ENCODE results near the gene COX5B. TPM values are rescaled to one million over a fixed set of nuclear protein-coding genes. Genes with fewer than 3 reads are reported as not detected.

COX5B gene
- total and polyA plus RNA-seq, 10 of the 15 experiments (the other 5 are each of a cell fraction or from before 2014, with no cell fraction given): 69.5 to 518 (median 363) TPM

DNA sequence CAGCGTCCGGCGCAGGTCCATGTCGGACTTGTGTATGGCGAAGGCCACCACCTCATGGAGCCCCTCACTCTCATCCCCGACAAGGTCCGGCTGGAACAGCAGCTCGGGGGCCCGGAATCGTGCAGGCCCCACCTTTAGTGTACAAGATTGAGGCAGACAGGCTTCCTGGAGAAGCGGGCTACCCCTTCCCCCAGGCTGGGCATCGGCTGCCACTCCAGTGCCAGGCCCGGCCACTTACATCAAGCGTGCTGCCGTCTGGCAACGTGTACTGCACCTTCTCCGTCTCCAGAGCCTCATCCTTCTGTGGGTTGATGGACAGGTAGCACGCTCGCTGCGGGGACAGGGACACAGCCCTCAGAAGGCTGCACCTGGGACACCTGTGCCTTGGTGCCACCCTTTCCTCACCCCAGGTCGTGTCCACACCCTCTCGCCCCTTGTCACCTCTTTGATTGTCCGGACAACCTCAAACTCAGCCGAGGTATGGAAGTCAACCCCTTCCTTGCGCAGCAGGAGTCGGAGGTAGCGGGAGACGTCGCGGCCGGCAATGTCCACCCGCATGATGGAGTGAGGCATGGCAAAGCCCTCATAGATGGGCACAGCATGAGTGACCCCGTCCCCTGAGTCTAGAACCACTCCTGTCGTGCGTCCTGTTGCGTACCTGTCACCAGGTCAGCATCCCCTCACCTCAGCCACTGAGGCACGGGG lies 12.3 kb downstream of the COX5B start:
- H3K4me3 ChIP-seq: no peak overlapping the region
- no peak overlapping the region for H2AFZ ChIP-seq (ENCODE audit: control insufficient read depth, low read depth, low read length)
- H3K9me3 ChIP-seq (replicated peaks; ENCODE audit: control insufficient read depth, insufficient read depth, low read length): no peaks in the 10 kb centered on the region; the same call in 2 of the 3 replicates
- no peak for TF ChIP-seq IRF4 (IDR thresholded peaks at IDR 0.05; ENCODE audit: low read depth, low read length)
- no peak for TF ChIP-seq ZNF217 (IDR thresholded peaks at IDR 0.05)
- no peak for TF ChIP-seq WRNIP1 (IDR thresholded peaks at IDR 0.05; ENCODE audit: borderline replicate concordance, low read depth, low read length)
- TF ChIP-seq, protein P1, sequence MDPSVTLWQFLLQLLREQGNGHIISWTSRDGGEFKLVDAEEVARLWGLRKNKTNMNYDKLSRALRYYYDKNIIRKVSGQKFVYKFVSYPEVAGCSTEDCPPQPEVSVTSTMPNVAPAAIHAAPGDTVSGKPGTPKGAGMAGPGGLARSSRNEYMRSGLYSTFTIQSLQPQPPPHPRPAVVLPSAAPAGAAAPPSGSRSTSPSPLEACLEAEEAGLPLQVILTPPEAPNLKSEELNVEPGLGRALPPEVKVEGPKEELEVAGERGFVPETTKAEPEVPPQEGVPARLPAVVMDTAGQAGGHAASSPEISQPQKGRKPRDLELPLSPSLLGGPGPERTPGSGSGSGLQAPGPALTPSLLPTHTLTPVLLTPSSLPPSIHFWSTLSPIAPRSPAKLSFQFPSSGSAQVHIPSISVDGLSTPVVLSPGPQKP (IDR thresholded peaks at IDR 0.05; ENCODE audit: low read depth, low read length): no peak
- no peak for TF ChIP-seq NFYA (IDR thresholded peaks at IDR 0.05; ENCODE audit: borderline replicate concordance, low read depth, low read length)
- no peak for TF ChIP-seq POLR2AphosphoS5 (IDR thresholded peaks at IDR 0.05; ENCODE audit: low read length)
- TF ChIP-seq CHD2 (IDR thresholded peaks at IDR 0.05; ENCODE audit: borderline replicate concordance, low read depth, low read length): no peak
- TF ChIP-seq NR2F1 (conservative IDR thresholded peaks at IDR 0.05): no peak
- TF ChIP-seq ETV6 (conservative IDR thresholded peaks at IDR 0.05 in 1 of 2, IDR thresholded peaks at IDR 0.05 in 1 of 2; ENCODE audit: borderline replicate concordance in 1 of 2, low read depth in 1 of 2): no peak
- TF ChIP-seq POLR2A (IDR thresholded peaks at IDR 0.05; ENCODE audit: low read depth, low read length): peak; percentile 43
- 0 out of 2 replicates have a peak, but pooled peaks have one; percentile 8 for TF ChIP-seq POLR2AphosphoS2 (IDR thresholded peaks at IDR 0.05; ENCODE audit: low read depth, low read length)
- no peak for TF ChIP-seq ZSCAN29 (IDR thresholded peaks at IDR 0.05)
- TF ChIP-seq ZNF384 (IDR thresholded peaks at IDR 0.05; ENCODE audit: borderline replicate concordance, low read depth, low read length): no peak
- TF ChIP-seq RAD21 (IDR thresholded peaks at IDR 0.05; ENCODE audit: insufficient read depth, low read depth, low read length): no peak
- H4K20me1 ChIP-seq (ENCODE audit: control insufficient read depth, insufficient read depth): peaks cover 2% of the 10 kb centered on the region; the same call in 1 of the 2 replicates
- no peaks in the 10 kb centered on the region for H3K27me3 ChIP-seq (replicated peaks in 1 of 2; ENCODE audit: control insufficient read depth in 2 of 2, insufficient read depth in 2 of 2, low read length in 1 of 2)
- no peaks in the 10 kb centered on the region; the same call in 1 of the 2 replicates for H3K4me1 ChIP-seq (ENCODE audit: control insufficient read depth, insufficient read depth, low read length)
- ChIA-PET CTCF (interaction anchor here (0.9 kb wide), 1 partner anchor 9 kb away, joined by 3 read pairs; no protein-coding TSS in a partner anchor), POLR2A (no interaction called here), RAD21 (ENCODE audit: unreplicated experiment) (no interaction called here), SMC1A (ENCODE audit: uncharacterized antibody, unreplicated experiment) (no interaction called here)
- no peak overlapping the region for H3K9ac ChIP-seq (ENCODE audit: control insufficient read depth, insufficient read depth, low read length)
- in situ Hi-C loops (cut with MboI): no loop called here
- peaks cover 6 to 8% of the 10 kb centered on the region in 2 experiments; a peak in 3 of 4 replicates for H3K36me3 ChIP-seq (ENCODE audit: control insufficient read depth in 2 of 2, insufficient read depth in 2 of 2, low read length in 1 of 2)
- peaks cover 26% of the 10 kb centered on the region for H3K79me2 ChIP-seq (ENCODE audit: control insufficient read depth, insufficient read depth, low read length)
- no peak for DNase-seq (ENCODE audit: low read depth, low spot score)
- 96% methylated on average over 31 of the region's 37 CpGs for WGBS (ENCODE audit: insufficient coverage, insufficient replicate concordance, low lambda C conversion rate, missing lambda C conversion rate)
- intact Hi-C loops (cut with micrococcal nuclease; ENCODE audit: unreplicated experiment): no loop called here
- H3K27ac ChIP-seq (ENCODE audit: control insufficient read depth, insufficient read depth): no peak overlapping the region
- no peak for ATAC-seq
- BruUV-seq (replicated peaks): no TSS peak
- H3K4me2 ChIP-seq (ENCODE audit: control insufficient read depth, insufficient read depth): no peak overlapping the region
- FAIRE-seq: no peak
